ENCODE data around the gene FKBP8.
"Not testable (repeated sequence)": the region's sequence is repeated elsewhere in the genome, so short reads cannot be mapped to it uniquely, and the experiment has no call there.

Gene FKBP8

DNA sequence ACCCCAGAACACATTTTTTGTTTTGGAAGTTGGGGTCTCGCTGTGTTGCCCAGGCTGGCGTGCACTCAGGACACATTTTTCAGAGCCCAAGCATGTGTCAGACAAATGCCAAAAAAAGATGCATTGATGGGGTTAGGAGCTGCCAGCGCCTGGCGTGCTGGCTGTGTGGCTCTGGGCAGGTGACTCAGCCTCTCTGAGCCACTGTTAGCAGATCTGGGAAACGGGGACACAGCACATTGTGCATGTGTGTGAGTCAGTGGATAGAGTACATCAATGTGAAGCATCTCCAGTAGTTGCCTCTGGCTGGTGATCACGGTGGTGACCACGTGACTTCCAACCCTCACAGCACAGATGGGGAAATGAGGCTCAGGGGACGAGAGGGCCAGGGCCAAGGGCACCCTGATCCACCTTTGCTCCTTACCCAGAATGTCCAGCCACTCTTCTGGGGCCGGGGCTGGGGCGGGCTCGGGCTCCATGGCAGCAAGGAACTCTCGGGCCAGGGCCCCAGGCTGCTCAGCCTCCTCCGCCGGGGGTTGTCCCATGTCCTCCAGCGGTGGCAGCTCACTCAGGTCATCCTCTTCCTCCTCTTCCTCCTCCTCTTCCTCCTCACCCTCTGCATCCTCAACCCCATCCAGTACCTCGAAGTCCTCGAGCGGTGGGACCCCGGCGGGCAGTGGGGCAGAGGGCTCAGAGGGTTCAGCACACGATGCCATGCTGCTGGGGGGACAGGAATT, 1.9 kb downstream of the FKBP8 start:
- H3K27me3 Mint-ChIP-seq = no peaks in the 10 kb centered on the region
- peaks cover 17% of the 10 kb centered on the region for H3K4me1 Mint-ChIP-seq
- peaks cover 10% of the 10 kb centered on the region for H3K36me3 Mint-ChIP-seq
- no peak for DNase-seq (ENCODE audit: low spot score in 2 of 2)
- no peak for ATAC-seq (ENCODE audit: low read depth)
- no peak overlapping the region for H3K4me3 Mint-ChIP-seq
- H3K9me3 Mint-ChIP-seq = no peaks in the 10 kb centered on the region
- no peak overlapping the region for H3K27ac Mint-ChIP-seq

GRCh38 chr19:18540200-18540599, 3.2 kb downstream of the FKBP8 start:
- Mint-ChIP-seq H3K4me1 (peaks cover 17% of the 10 kb centered on the region), H3K36me3 (peaks cover 12% of the 10 kb centered on the region)
- H3K4me3 Mint-ChIP-seq; ATAC-seq (ENCODE audit: low read depth); H3K27me3 Mint-ChIP-seq; H3K27ac Mint-ChIP-seq; H3K9me3 Mint-ChIP-seq; DNase-seq (ENCODE audit: low spot score in 2 of 2): not testable (repeated sequence)

DNA sequence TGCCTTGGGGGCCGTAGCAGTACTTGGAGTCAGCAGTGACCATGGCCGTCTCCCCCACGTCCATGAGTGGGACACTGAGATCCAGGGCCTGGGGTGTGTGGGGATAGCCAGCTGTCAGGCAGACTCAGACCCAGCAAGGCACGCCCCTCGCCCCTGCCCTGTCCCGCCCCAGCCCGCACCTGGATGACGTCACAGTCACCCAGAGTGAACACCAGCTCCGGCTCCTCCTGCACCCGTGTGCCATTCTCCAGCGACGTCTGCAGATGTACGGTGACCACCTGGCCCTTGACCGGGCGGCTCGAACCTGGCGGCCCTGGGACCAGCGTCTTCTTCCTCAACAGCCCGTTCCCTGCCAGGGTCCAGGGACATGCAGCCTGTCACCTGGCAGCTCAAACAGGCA, 4.0 kb downstream of the FKBP8 start:
- no peak for DNase-seq (ENCODE audit: low spot score in 2 of 2)
- ATAC-seq (ENCODE audit: low read depth) = no peak
- Mint-ChIP-seq H3K27ac (peak overlapping the region; percentile 24), H3K4me3 (no peak overlapping the region), H3K9me3 (no peaks in the 10 kb centered on the region), H3K36me3 (peaks cover 14% of the 10 kb centered on the region), H3K27me3 (no peaks in the 10 kb centered on the region), H3K4me1 (peaks cover 17% of the 10 kb centered on the region)

DNA sequence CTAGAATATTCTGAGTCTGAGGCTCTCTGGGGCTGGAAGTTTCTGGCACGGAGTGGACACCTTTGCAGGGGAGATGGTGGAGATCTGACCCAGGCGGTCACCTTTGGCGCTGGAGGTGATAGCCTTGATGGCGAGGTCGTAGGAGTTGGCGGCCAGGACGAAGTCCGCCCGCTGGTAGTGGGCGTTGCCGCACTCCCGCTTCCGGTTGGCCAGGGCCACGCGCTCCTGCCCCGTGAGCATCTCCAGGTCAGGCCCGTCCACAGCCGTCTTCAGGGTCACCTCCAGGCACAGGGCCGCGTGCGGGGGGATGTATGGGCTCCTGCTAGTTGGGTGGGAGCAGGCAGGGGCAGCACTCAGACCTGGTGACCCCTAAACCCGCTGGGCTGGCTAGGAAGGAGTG, 5.3 kb downstream of the FKBP8 start:
- H3K4me3 Mint-ChIP-seq = no peak overlapping the region
- no peak for ATAC-seq (ENCODE audit: low read depth)
- DNase-seq (ENCODE audit: low spot score in 2 of 2) = no peak
- H3K9me3 Mint-ChIP-seq = no peaks in the 10 kb centered on the region
- no peaks in the 10 kb centered on the region for H3K27me3 Mint-ChIP-seq
- H3K4me1 Mint-ChIP-seq = peaks cover 11% of the 10 kb centered on the region
- no peak overlapping the region for H3K27ac Mint-ChIP-seq
- peaks cover 16% of the 10 kb centered on the region for H3K36me3 Mint-ChIP-seq

GRCh38 chr19:18537431-18537830, 5.9 kb downstream of the FKBP8 start:
- Mint-ChIP-seq H3K4me1 (peaks cover 8% of the 10 kb centered on the region), H3K4me3 (no peak overlapping the region)

GRCh38 chr19:18536475-18536874, 6.9 kb downstream of the FKBP8 start:
- no peak overlapping the region for H3K4me3 Mint-ChIP-seq
- no peaks in the 10 kb centered on the region for H3K4me1 Mint-ChIP-seq
- H3K36me3 Mint-ChIP-seq = peaks cover 22% of the 10 kb centered on the region
- H3K27me3 Mint-ChIP-seq = no peaks in the 10 kb centered on the region
- no peaks in the 10 kb centered on the region for H3K9me3 Mint-ChIP-seq
- no peak overlapping the region for H3K27ac Mint-ChIP-seq
- DNase-seq (ENCODE audit: low spot score in 2 of 2) (no peak), ATAC-seq (ENCODE audit: low read depth) (no peak)

More at GRCh38 chr19:18537431-18537830, 5.9 kb downstream of the FKBP8 start:
- Mint-ChIP-seq H3K36me3 (peaks cover 19% of the 10 kb centered on the region), H3K9me3 (no peaks in the 10 kb centered on the region), H3K27ac (no peak overlapping the region), H3K27me3 (no peaks in the 10 kb centered on the region)
- no peak for DNase-seq (ENCODE audit: low spot score in 2 of 2)
- ATAC-seq (ENCODE audit: low read depth) = no peak

DNA sequence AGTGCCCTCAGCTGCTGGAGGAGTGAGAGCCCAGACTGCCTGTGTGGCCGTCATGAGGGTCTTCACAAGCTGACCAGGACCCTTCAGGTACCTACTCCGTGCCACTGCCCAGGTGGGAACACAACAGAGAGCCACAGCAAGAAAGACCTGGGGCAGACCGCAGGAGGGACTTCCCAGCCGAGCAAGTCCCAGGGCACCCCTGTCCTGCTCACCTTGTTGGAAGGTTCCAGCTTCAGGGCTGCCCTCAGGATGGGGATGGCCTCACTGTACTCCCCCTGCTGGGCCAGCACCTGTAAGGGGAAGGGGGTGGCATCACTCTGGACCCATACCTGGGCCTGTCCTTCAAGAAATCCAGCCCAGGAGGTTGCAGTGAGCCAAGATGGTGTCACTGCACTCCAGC, 10.3 kb downstream of the FKBP8 start:
- Mint-ChIP-seq H3K9me3 (no peaks in the 10 kb centered on the region), H3K27me3 (no peaks in the 10 kb centered on the region), H3K27ac (no peak overlapping the region), H3K4me1 (no peaks in the 10 kb centered on the region), H3K36me3 (peaks cover 22% of the 10 kb centered on the region), H3K4me3 (no peak overlapping the region)
- ATAC-seq (ENCODE audit: low read depth) (no peak), DNase-seq (ENCODE audit: low spot score in 2 of 2) (no peak)

DNA sequence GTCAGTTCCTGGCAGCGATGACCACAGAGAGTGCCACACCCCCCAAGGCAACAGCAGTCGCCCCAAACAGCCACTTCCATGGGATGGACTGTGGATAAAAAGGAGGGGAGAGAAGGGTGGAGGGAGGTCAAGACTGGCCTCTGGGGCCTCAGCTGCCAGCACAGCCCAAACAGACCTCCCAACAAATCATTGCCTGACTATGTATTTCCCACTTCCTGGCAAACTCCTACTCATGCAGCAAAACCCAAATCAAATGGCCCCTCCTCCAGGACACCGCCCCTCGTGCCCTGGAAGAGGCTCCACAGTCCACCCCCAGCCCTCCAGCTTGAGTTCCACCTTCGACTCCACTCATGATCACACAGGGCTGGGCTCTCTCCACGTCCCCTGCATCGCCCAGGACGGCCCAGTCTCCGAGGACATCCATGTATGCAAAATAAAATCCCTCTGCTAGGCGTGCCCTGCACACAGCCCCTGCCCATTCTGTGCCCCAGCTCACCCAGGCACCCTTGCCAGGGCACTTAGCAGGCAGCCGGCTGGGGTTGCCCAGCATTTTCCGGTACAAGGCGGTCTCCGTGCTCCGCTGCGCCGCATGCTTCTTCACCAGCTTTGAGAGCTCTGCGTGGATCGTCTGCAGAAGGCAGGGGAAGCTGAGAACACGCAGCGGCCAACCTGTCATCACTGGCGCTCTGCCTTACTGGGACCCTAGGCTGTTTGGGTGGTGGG, 11.0 kb downstream of the FKBP8 start:
- H3K9me3 Mint-ChIP-seq = no peaks in the 10 kb centered on the region
- ATAC-seq (ENCODE audit: low read depth) (no peak), DNase-seq (ENCODE audit: low spot score in 2 of 2) (no peak)
- no peaks in the 10 kb centered on the region for H3K27me3 Mint-ChIP-seq
- peaks cover 22% of the 10 kb centered on the region for H3K36me3 Mint-ChIP-seq
- no peak overlapping the region for H3K27ac Mint-ChIP-seq
- H3K4me3 Mint-ChIP-seq = no peak overlapping the region
- H3K4me1 Mint-ChIP-seq = no peaks in the 10 kb centered on the region

DNA sequence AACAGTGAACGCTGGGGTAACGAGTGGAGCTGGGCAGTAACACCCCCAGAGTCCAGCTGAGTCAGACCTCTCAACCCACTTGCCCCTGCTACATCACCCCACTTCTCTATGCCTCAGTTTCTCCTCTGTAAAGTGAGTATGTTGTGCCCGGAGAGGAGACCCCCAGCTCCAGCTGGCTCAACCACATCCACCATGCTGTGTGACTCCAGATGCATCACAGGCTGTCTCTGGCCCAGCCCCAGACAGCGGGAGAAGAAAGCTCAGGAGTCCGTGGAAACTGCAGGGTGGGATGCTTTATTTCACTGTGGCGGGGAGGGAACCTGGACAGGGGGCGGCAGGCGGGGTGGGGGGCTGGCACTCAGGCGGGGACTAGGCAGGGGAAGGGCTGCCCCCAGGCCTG, 11.9 kb downstream of the FKBP8 start:
- DNase-seq (ENCODE audit: low spot score in 2 of 2) (no peak), ATAC-seq (ENCODE audit: low read depth) (no peak)
- no peak overlapping the region for H3K27ac Mint-ChIP-seq
- peaks cover 17% of the 10 kb centered on the region for H3K36me3 Mint-ChIP-seq
- H3K4me1 Mint-ChIP-seq = no peaks in the 10 kb centered on the region
- no peaks in the 10 kb centered on the region for H3K27me3 Mint-ChIP-seq
- H3K4me3 Mint-ChIP-seq = no peak overlapping the region
- H3K9me3 Mint-ChIP-seq = no peaks in the 10 kb centered on the region

GRCh38 chr19:18529782-18530181, 13.6 kb downstream of the FKBP8 start:
- no peak overlapping the region for H3K4me3 Mint-ChIP-seq
- no peak for ATAC-seq (ENCODE audit: low read depth)
- no peaks in the 10 kb centered on the region for H3K27me3 Mint-ChIP-seq
- no peaks in the 10 kb centered on the region for H3K4me1 Mint-ChIP-seq
- H3K36me3 Mint-ChIP-seq = peaks cover 14% of the 10 kb centered on the region
- DNase-seq (ENCODE audit: low spot score in 2 of 2) = no peak
- H3K27ac Mint-ChIP-seq = no peak overlapping the region
- no peaks in the 10 kb centered on the region for H3K9me3 Mint-ChIP-seq

- Mint-ChIP-seq H3K4me1 (no peaks in the 10 kb centered on the region), H3K4me3 (no peak overlapping the region), H3K9me3 (no peaks in the 10 kb centered on the region), H3K27me3 (no peaks in the 10 kb centered on the region), H3K36me3 (peaks cover 2% of the 10 kb centered on the region), H3K27ac (no peak overlapping the region)
- DNase-seq (ENCODE audit: low spot score in 2 of 2) = no peak
- no peak for ATAC-seq (ENCODE audit: low read depth)
Observed at GRCh38 chr19:18526316-18526715, 17.1 kb downstream of the FKBP8 start.

DNA sequence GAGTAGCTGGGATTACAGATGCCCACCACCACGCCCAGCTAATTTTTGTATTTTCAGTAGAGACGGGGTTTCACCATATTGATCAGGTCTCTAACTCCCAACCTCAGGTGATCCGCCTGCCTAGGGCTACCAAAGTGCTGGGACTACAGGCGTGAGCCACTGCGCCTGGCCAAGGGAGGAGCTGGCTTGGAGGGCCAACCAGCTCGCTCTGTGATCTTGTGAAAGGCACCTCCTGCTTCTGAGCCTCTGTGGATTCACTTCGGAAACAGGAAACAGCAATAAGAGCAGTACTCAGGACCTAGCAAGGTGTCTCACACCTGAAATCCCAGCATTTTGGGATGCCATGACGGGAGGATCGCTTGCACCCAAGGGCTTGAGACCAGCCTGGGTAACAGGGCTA, 19.5 kb downstream of the FKBP8 start:
- Mint-ChIP-seq H3K4me3 (peak overlapping the region; percentile 11), H3K36me3 (no peaks in the 10 kb centered on the region), H3K27me3 (no peaks in the 10 kb centered on the region), H3K9me3 (no peaks in the 10 kb centered on the region), H3K4me1 (peaks cover 12% of the 10 kb centered on the region), H3K27ac (no peak overlapping the region)
- ATAC-seq (ENCODE audit: low read depth) (no peak), DNase-seq (ENCODE audit: low spot score in 2 of 2) (no peak)

DNA sequence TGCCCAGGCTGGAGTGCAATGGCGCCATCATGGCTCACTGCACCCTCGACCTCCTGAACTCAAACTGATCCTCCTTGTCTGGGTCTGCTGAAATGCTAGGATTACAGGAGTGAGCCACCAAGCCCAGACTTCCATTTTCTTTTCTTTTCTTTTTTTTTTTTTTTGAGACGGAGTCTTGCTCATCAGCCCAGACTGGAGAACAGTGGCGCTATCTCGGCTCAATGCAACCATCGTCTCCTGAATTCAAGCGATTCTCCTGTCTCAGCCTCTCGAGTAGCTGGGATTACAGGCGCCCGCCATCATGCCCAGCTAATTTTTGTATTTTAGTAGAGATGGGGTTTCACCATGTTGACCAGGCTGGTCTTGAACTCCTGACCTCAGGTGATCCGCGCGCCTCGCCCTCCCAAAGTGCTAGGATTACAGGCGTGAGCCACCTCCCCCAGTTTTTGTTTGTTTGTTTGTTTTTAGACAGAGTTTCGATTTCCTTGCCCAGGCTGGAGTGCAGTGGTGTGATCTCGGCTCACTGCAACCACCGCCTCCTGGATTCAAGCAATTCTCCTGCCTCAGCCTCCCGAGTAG, 20.4 kb downstream of the FKBP8 start:
- ATAC-seq (ENCODE audit: low read depth); H3K36me3 Mint-ChIP-seq; H3K27me3 Mint-ChIP-seq; H3K9me3 Mint-ChIP-seq; DNase-seq (ENCODE audit: low spot score in 2 of 2): not testable (repeated sequence)
- Mint-ChIP-seq H3K27ac (peak overlapping the region; percentile 93), H3K4me3 (peak overlapping the region; percentile 29), H3K4me1 (peaks cover 12% of the 10 kb centered on the region)

- no peaks in the 10 kb centered on the region for H3K9me3 Mint-ChIP-seq
- H3K4me1 Mint-ChIP-seq = peaks cover 12% of the 10 kb centered on the region
- peak overlapping the region; percentile 93 for H3K27ac Mint-ChIP-seq
- H3K36me3 Mint-ChIP-seq = no peaks in the 10 kb centered on the region
- DNase-seq (ENCODE audit: low spot score in 2 of 2) (peak; percentile 99), ATAC-seq (ENCODE audit: low read depth) (peak; percentile 80)
- no peaks in the 10 kb centered on the region for H3K27me3 Mint-ChIP-seq
- peak overlapping the region; percentile 95 for H3K4me3 Mint-ChIP-seq
Observed at GRCh38 chr19:18522124-18522861, 21.1 kb downstream of the FKBP8 start.

All from memory B cell (primary cell).